ENCODE data around the gene TPCN1.

Gene TPCN1

DNA sequence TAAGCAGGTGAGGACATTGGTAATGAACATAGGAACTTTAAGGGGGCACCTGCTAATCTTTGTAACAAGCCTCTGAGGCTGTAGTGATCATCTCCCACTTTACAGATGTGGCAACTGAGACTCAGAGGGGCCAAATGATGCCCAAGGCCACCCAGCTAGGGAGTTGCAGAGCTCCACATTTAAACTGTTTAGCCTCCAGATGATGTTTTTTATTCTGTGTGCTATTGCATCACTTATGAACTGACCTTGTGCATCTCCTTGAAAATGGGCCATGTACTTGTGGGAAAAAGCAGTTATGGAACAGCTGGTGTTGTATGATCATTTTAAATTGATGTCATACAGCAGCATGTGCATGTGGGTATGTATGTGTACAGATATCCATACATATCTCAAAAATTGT lies 41.4 kb downstream of the TPCN1 start:
- no peak for DNase-seq

DNA sequence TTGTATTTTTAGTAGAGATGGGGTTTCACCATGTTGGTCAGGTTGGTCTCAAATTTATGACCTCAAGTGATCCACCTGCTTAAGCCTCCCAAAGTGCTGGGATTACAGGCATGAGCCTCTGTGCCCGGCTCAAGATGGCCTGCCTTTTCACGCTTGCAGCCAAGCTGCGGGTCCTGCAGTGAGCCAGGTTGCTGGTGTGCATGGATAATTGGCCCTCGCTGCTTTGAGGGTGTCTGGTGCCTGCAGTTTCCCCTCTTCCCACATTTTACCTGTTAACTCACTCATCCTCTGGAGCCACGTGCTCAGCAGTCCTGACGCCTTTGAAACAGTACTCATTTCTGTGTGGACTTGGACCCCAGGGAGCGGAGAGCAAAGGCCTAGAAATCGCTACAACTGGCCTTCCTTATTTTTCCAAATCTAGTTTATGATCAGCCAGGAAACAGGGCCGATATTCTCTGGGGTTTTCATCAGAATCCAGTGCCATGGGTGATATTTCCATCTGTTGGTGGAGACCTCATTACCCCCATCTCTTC lies 42.2 kb downstream of the TPCN1 start:
- DNase-seq, result peak in 1 of 14 donors; percentile 12

DNA sequence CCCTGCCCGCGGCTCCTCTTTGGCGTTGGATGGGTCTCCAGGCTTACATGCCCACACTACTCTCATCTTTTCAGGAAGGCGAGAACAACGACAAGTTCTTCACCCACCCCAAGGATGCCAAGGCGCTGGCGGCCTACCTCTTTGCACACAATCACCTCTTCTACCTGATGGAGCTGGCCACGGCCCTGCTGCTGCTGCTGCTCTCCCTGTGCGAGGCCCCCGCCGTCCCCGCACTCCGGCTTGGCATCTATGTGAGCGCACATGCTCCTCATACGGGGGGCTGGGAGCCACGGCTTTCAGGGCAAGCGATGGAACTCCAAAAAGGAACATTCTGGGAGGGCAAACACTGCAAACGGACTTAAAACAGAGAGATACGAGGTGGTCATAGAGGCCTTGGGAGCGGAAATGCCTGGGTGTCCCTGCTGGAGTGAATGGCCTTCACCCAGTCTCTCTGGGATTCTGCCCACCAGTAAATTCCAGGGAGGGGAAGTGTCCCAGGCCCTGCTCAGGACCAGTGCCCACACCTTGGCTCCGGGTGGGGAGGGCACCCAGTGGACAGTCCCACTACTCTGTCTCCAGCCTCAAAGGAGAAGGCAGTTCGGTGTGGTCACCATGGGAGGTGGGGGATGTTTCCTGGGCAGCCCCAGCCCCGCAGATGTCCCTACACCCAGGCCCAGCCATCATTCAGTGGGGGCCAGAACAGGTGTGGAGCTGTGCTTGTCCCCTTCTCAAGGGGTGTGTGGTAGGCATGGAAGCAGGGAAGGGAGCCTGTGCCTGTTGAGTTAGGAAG lies 45.0 kb downstream of the TPCN1 start:
- no peak for DNase-seq

DNA sequence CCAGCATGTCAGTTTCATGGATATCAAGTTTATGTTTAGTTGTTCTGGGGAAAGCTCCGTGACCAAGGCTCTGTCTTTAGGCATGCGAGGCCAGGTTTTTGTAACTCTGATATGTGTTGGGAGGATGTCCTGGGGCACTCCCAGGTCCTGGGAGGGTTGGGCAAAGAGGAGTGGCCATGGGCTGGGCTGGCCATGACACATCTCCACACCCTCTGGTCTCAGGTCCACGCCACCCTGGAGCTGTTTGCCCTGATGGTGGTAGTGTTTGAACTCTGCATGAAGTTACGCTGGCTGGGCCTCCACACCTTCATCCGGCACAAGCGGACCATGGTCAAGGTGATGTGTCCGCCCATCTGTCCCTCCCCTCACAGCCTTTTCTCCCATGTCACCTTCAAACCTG lies 46.4 kb downstream of the TPCN1 start:
- no peak for DNase-seq

DNA sequence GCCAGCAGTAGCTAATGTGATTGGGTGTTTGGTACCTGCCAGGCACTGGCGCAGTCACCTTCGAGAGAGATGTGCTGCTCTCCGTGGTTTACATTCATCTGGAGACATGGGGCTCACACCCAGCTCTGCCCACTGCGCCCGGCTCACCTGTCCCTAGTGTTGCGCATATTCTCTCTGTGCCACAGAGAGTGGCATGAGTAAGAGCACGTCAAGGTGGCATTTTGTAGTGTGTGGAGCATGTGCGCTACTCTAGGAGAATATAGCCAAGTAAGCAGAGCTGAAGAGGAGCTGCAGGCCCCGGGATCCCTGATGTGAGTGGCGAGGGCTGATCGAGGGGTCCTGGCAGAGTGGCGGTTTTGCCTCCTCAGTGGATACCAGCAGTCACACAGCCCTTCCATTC lies 46.9 kb downstream of the TPCN1 start:
- no peak for DNase-seq

DNA sequence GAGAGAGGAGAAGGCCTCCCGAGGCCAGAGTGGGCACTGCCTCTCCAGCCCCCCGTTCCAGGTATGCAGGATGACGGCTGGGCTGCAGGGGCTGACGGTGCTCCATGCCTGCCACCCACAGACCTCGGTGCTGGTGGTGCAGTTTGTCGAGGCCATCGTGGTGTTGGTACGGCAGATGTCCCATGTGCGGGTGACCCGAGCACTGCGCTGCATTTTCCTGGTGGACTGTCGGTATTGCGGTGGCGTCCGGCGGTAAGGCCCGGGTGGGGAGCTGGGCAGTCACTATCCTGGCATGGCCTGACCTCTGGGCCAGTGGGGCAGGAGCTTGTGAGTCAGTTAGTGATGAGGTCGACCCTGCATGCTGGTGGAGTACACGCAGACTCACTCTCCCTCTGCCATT lies 47.4 kb downstream of the TPCN1 start:
- DNase-seq, result no peak

DNA sequence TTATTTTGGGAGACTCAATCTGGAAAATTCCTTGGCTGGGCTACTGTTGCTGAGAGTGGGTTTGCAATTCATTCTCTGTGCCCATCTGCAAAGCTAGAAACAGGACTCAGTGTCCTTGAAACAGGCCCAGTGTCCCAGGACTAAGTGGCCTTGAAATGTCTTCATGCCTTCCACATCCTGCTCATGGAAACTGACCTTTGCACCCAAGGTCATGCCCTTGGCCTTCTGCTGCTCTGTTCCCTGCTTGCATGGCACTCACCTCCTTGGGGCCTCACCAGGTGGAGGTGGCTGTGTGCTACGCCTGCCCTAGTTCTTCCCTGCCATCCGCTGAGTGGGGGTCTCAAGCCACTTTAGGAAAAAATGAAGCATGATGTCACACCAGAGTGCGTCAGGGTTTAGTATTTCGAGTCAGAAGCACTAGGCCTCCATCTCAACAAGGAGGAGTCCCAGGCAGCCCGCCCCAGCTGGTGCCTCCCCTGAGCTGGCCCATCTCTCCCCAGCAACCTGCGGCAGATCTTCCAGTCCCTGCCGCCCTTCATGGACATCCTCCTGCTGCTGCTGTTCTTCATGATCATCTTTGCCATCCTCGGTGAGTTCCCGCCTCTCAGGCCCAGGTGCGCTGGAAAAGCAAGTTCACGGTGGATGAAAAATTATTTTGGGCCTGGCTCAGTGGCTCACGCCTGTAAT lies 48.1 kb downstream of the TPCN1 start:
- no peak for DNase-seq

DNA sequence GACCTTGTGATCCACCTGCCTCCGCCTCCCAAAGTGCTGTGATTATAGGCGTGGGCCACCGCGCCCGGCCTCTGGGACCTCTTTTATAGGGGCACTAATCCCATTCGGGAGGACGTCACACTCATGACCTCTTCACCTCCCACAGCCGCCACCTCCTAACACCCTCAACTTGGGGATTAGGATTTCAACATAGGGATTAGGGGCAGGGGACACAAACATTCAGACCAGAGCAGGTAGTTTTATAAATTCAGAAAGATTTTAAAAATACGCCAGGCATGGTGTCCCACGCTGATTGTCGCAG lies 49.4 kb downstream of the TPCN1 start:
- DNase-seq, result no peak

DNA sequence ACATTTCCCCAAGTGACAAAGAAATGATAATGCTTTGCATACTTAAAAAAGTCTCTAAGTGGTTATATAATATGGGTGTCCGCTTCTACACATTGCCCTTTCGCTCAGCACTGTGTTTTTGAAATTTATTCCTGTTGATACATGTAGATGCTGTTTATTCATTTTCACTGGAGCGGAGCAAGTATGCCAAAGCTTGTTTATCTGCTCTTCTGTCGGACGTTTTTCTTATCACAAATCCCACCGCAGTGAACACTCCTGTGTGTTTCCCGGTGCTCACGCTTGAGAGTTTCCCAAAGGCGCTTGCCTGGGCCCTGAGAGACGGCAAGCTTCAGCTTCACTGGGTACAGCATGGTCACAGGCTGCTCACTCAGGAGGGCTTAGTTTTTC lies 50.2 kb downstream of the TPCN1 start:
- DNase-seq, result no peak

DNA sequence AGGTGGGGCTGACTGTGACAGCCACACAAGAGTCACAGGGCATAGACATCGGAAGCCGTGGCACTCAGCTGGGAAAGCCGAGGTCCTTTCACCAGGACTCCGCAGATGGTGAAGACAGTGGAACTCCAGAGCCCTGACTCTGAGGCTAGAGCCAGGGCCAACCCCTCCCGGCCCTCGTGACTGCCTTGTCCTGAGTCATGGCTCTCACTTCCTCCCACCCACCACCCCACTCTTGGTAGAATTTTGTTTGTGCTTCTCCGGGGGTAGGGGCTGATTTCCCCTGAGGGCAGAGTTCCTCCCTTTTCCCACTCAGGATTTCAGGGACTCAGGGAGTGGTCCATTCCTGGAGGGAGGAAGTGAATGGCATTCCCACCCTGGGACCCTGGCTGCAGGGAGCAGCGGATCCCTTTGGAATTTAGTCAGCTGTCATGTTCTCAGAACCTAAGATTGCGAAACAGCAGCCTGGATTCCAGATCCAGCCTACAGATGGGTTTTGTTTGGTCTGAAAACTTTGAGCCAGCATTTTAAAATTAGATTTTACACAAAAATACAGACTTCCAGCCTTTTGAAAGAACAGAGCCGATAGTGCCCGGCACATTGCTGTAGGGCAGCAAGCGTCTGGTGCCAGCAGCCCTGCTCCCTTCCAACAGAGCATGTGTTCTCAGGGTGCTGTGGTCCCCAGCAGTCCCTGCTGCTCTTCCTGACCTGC lies 50.7 kb downstream of the TPCN1 start:
- peak in 12 of 14 donors; percentile 39 to 82 (median 56) for DNase-seq

DNA sequence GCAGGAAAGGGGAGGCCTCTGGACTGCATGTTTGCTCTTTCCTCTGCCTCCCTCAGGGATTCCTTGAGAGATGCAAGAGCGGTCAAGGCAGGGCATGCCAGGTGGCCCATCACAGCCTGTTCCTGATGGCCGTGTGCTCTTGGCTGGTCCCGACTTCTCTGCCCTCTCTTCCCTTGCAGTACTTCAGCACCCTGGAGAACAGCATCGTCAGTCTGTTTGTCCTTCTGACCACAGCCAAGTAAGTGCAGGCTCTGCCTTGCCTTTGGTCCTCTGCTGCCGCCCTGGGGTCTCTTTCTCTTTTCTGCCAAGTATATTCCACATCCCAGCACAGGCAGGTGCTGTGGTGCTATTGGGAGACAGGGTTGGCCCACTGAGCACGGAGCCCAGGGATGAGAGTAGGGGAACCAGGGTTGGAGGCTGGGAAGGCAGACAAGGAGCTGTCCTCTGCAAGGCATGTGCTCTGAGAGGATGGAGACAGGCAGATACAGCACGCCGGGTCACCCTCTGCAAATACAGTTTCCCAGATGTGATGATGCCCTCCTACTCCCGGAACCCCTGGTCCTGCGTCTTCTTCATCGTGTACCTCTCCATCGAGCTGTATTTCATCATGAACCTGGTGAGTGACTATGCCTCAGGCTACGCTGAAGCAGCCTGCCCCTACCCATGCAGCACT lies 51.9 kb downstream of the TPCN1 start:
- peak in 1 of 14 donors; percentile 40 for DNase-seq

DNA sequence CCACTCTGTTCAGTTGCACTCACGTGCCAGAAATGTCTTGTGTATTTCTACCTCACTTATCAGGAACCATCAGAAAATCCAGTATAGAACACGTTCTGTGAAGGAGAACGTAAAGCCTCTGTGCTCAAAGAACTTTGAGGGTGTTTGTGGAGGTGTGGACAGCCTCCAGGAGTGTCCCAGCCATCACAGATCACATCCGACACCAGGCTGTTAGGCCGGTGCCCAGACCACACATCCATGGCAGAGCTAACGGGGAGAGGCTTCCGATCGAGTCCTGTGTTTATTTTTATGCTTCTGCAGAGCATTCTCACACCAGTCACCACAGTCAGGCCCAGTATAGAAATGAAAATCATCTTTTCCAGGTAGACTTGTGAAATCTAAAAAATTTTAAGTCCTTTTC lies 53.6 kb downstream of the TPCN1 start:
- no peak for DNase-seq

DNA sequence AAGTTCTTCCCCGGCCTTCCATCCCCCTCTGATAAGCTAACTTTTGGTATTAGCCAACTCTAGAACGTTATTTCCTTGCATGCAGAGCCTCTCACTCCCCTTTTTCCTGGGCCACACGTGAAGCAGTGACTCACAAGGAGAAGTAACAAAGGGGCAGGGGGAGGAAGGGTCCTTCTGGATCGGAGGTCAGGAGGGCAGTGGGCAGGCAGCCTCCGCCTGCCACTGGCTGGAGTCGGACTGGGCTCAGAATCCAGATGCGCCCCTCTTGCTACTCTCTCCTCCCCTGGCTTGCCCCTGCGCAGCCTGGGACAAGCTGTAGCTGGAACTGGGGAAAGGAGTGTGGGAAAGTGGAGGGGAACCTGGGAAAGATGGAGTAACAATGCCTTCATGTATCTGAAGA lies 55.0 kb downstream of the TPCN1 start:
- no peak for DNase-seq

DNA sequence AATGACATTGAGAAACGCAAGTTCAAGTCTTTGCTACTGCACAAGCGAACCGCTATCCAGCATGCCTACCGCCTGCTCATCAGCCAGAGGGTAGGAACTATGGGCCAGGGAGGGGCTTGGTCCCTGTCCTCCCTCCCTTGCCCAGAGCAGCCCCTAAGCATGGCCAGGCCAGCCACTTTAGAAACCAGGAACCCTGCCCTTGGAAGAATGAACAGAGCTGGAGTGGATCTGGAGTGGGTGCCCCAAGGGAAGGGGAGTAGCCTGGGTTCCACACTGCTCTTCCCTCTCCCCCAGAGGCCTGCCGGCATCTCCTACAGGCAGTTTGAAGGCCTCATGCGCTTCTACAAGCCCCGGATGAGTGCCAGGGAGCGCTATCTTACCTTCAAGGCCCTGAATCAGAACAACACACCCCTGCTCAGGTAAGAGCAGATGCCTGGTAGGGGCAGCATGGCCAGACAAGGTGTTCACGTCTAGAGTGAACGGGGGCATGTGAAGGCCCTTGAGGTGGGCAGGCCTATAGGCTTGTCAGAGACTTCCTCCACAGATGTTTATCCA lies 55.8 kb downstream of the TPCN1 start:
- no peak for DNase-seq

DNA sequence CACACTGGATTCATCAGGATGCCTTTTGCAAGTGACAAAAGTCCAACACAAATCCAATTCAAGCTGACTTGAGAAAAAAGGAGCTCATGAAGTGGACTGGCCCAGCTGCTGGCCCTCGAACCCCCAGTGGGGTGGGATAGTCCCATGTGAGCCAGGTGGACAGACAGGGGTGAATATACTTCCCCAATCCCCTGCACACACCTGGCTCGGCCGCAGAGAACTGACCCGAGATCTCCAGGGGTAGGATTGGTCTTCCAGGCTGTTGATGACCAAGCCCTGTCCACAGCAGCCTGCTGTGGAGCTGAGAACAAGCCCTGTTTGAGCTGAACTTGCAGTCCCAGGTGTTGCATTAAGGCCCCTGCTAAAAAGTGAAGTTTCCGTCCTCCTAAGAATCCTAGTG lies 56.2 kb downstream of the TPCN1 start:
- DNase-seq, result no peak

DNA sequence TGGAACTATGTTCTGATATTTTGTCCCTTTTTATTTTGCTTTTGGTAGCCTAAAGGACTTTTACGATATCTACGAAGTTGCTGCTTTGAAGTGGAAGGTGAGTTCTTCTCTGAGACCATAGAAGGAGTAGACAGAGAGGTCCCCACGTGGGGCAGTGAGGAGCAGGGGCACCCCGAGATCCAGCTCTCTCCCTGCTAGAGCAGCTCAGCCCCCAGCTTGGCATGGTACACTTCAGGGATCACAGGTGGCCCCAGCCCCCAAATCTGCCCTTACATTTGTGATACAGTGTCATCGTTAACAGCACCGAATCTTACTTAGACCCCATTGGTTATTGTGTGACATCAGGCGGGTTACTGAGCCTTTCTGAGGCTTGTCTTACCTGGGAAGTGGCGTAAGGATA lies 56.9 kb downstream of the TPCN1 start:
- no peak for DNase-seq

DNA sequence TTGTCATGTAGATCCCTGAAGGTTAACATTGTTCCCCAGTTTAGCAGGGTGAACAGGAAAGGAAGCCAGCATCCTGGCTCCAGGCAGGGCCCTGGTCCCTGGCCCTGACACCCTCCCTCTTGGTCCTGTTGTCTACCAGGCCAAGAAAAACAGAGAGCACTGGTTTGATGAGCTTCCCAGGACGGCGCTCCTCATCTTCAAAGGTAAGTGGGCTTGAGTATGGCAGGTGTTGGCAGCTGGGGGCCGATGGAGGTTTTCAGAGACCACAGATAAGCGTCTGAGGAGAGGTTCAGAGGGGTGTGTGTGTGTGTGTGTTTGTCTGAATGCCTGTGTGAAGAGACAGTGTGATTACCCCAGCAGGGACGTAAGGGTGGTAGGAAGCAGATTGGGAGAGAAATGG lies 57.4 kb downstream of the TPCN1 start:
- DNase-seq, result no peak

DNA sequence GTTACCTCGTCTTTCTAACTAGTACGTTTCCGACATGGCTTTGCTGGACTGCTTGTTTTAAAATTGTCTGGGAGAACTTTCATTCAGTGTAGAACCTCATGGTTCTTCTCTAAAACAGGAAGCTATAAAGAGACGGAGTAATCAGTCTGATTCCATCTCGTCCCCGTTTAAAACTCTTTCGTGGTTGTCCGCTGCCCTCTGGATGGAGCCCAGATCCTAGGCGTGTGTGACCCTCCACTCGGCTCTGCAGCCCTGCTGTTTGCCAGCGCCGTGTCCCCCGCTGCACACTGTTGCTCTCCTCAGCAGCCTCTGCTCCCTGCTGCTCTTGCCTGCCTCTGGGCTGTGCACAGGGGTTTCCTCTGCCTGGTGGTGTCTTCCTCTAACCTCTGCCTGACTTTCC lies 63.5 kb downstream of the TPCN1 start:
- DNase-seq, result no peak

DNA sequence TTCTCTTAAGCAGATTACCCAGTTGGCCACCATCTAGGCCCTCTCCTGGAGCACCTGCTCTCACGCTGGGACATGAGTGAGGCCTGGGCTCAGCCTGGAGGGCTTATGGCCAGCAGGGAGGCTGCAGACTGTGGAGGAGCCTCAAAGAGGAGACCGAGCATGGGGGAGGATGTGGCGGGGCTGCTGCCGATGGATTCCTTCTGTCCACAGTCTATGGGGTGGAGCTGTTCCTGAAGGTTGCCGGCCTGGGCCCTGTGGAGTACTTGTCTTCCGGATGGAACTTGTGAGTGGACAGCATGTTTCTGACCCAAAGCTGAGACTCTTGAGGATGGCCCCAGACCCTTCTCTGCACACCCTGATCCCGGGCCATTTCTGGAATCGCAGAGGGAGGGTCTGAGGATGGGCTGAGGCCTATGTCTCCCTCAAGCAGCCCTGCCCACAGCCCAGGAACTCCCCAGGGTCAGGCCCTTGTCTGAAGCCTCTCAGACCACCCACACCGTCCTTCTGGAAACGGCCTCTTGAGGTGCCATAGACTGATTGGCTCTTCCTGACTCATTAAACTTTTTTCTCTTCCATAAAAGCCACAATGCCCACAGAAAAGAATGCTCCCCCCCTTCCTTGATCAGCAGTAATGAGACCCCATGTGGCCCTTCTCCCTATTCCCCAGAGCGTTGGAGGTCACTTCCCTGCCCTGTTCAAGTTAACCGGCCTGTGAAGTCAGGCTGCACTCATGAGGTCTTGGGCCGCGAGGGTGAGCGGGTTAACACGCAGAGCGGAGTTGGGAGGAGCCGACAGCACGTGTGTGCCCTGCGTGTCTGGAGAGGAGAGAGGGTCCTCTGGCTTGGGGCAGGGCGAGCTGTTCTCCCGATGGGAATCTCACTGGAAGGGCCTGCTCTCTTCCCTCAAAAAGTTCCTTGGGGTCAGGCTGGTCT lies 64.7 kb downstream of the TPCN1 start:
- no peak for DNase-seq

DNA sequence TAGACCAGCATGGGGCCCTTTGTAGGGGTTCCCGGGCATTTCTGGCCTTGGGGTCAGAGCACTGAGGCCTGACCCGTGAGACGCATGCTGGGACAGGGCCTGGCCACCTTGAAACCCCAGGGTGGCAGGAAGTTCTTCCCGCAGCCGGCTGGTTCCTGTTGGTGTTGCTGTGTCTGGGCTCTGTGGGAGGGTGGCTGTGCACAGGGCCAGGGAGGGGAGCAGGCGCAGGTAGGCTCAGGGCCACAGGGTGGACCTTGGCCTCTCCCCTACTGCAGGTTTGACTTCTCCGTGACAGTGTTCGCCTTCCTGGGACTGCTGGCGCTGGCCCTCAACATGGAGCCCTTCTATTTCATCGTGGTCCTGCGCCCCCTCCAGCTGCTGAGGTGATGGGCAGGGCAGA lies 65.4 kb downstream of the TPCN1 start:
- DNase-seq, result no peak

DNA sequence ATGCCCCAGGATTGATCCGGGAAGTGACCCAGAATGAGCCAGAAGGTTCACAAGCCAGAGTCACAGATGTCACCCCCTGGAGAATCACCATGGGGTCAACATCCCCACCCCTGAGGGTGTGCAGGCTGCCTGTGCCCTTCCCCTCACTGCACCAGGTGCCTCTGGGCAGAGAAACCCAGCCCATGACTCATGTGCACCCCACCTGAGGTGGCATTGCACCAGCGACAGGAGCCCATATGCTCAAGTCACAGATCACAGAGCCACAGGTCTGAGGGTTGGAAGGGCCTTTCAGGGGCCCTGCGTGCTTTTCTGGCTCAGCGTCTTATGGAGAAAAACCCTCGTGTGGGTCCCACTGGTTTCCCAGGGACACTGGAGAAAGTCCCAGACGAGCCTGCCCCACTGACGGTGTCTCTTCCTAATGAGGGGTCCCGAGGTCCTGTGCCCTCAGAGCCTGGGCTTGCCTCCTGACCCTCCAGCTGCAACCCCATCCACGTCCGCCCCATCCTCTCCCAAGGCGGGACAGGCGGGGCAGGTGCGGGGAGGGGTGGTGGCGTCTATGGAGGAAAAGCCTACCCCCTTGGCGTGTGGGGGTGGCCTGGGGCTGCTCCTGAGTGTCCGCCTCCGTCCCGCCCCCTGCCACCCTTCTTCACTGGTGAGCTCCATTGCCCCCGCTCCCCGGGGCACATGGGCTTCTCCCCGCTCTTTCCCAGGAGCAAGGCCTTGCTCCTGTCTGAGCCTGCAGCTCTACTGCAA lies 66.1 kb downstream of the TPCN1 start:
- DNase-seq, result no peak
